BLaER1 treated with 17β-estradiol and CSF1 and Interleukin-3, amounts not matched to agents 10 nM and 100 nM (cell line): ENCODE data around the gene PCDHA2.
"Not testable (repeated sequence)": the region's sequence is repeated elsewhere in the genome, so short reads cannot be mapped to it uniquely, and the experiment has no call there.

Experiments used
- H3K27ac ChIP-seq, 11 experiments: shearing (Covaris generic); formaldehyde crosslinking; 2 replicates each; pipeline ENCODE4 v1.8.1; 2022
- H3K27me3 ChIP-seq, 11 experiments: shearing (Covaris generic); formaldehyde crosslinking; 2 replicates each; pipeline ENCODE4 v1.8.1; 2022
- H3K36me3 ChIP-seq, 11 experiments: shearing (Covaris generic); formaldehyde crosslinking; 2 replicates each; pipeline ENCODE4 v1.8.1; 2022
- H3K4me1 ChIP-seq, 10 experiments: shearing (Covaris generic); formaldehyde crosslinking; 2 replicates each; pipeline ENCODE4 v1.8.1; 2022
- H3K4me2 ChIP-seq, 11 experiments: shearing (Covaris generic); formaldehyde crosslinking; 2 replicates each; pipeline ENCODE4 v1.8.1; 2022
- H3K4me3 ChIP-seq, 10 experiments: shearing (Covaris generic); formaldehyde crosslinking; 2 replicates each; pipeline ENCODE4 v1.8.1; 2022
- H3K9ac ChIP-seq, 11 experiments: shearing (Covaris generic); formaldehyde crosslinking; 2 replicates each; pipeline ENCODE4 v1.8.1; 2022
- H3K9me3 ChIP-seq, 11 experiments: shearing (Covaris generic); formaldehyde crosslinking; replicated peaks in 1 of 11; 2 replicates each; pipeline ENCODE4 v1.8.1; 2022
- H4K20me1 ChIP-seq, 11 experiments: shearing (Covaris generic); formaldehyde crosslinking; 2 replicates each; pipeline ENCODE4 v1.8.1; 2022
- Cebpa-rat ChIP-seq, 11 experiments: shearing (Covaris generic); IDR thresholded peaks; 2 replicates each; pipeline ENCODE4 v1.8.1; 2022

Gene PCDHA2

GRCh38 chr5:140794595-140795258 is at the start of gene PCDHA2:
Gene PCDHA2, plus strand, starts transcription at chr5:140794852.
- no peaks in the 10 kb centered on the region for H3K27me3 ChIP-seq
- no peak for TF ChIP-seq Cebpa-rat (IDR thresholded peaks at IDR 0.05)
- H3K9ac ChIP-seq = no peak within 1 kb of the TSS
- peaks cover 63 to 100% (median 82%) of the 10 kb centered on the region in 11 experiments for H3K9me3 ChIP-seq
- H3K36me3 ChIP-seq = no peaks in the 10 kb centered on the region
- no peak within 1 kb of the TSS for H3K4me2 ChIP-seq
- 0 out of 20 replicates have a peak, but pooled peaks cover 0 to 4% (median 0%) of the 10 kb centered on the region in 10 experiments for H3K4me1 ChIP-seq
- H3K4me3 ChIP-seq = no peak within 1 kb of the TSS
- H4K20me1 ChIP-seq = no peaks in the 10 kb centered on the region
- no peak within 1 kb of the TSS for H3K27ac ChIP-seq

- TF ChIP-seq Cebpa-rat (IDR thresholded peaks at IDR 0.05) = no peak
- Histone ChIP-seq H3K4me2 (no peak overlapping the region), H3K27me3 (no peaks in the 10 kb centered on the region), H3K36me3 (peaks cover 0 to 4% (median 0%) of the 10 kb centered on the region in 11 experiments; a peak in 1 of 22 replicates), H3K9ac (no peak overlapping the region), H4K20me1 (no peaks in the 10 kb centered on the region), H3K4me3 (no peak overlapping the region), H3K4me1 (no peaks in the 10 kb centered on the region), H3K27ac (no peak overlapping the region), H3K9me3 (peaks cover 96 to 100% (median 98%) of the 10 kb centered on the region in 11 experiments)
Observed at GRCh38 chr5:140753561-140753960, 41.1 kb upstream of the PCDHA2 start.

DNA sequence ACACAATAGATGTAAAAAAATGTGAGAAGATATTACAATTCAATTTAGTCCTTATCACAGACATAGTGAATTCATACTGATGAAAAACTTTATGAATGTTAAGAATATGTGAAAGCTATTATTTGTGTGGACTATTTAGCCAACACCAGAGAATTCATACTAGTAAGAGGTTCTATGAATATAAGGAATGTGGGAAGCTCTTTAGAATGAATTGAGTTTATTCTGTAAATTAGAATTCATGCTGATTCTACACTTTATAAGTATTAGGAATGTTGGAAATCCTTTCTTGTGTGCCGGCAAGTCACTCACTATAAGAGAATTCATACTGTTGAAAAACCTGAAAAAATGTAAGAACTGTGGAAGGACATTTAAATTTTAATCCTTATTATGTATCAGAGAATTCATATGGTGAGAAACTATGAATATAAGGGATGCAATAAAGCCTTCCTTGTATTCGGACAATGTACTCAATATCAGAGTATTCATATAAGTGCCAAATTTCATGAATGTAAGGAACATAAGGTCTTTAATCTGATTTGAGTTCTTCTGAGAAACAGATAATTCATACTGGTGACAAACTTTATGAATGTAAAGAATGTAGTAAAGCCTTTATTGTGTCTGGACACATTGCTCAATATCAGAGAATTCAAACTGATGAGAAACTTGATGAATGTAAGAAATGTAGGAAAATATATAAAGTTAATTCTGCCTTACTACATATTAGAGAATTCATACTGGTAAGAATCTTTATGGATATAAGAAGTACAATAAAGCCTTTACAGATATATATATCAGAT is 30.3 kb upstream of the PCDHA2 start:
- no peak for TF ChIP-seq Cebpa-rat (IDR thresholded peaks at IDR 0.05)
- peaks cover 96 to 99% (median 98%) of the 10 kb centered on the region in 11 experiments for H3K9me3 ChIP-seq

GRCh38 chr5:140767444-140767843 is 27.2 kb upstream of the PCDHA2 start:
- H3K4me1 ChIP-seq = no peaks in the 10 kb centered on the region
- no peaks in the 10 kb centered on the region for H4K20me1 ChIP-seq
- no peaks in the 10 kb centered on the region for H3K36me3 ChIP-seq
- no peak overlapping the region for H3K27ac ChIP-seq
- TF ChIP-seq Cebpa-rat (IDR thresholded peaks at IDR 0.05) = no peak
- H3K27me3 ChIP-seq = no peaks in the 10 kb centered on the region
- H3K4me3 ChIP-seq = peak overlapping the region in 1 of 10 experiments; percentile 22; a peak in 1 of 20 replicates
- H3K4me2 ChIP-seq = no peak overlapping the region
- peaks cover 97 to 100% (median 100%) of the 10 kb centered on the region in 11 experiments for H3K9me3 ChIP-seq
- H3K9ac ChIP-seq = no peak overlapping the region

More for the DNA sequence above, 30.3 kb upstream of the PCDHA2 start:
- H3K4me1 ChIP-seq = no peaks in the 10 kb centered on the region
- no peak overlapping the region for H3K4me3 ChIP-seq
- H3K27me3 ChIP-seq = no peaks in the 10 kb centered on the region
- H4K20me1 ChIP-seq = no peaks in the 10 kb centered on the region
- H3K4me2 ChIP-seq = no peak overlapping the region
- H3K36me3 ChIP-seq = no peaks in the 10 kb centered on the region; a peak in 1 of 22 replicates
- H3K9ac ChIP-seq = no peak overlapping the region
- H3K27ac ChIP-seq = no peak overlapping the region

DNA sequence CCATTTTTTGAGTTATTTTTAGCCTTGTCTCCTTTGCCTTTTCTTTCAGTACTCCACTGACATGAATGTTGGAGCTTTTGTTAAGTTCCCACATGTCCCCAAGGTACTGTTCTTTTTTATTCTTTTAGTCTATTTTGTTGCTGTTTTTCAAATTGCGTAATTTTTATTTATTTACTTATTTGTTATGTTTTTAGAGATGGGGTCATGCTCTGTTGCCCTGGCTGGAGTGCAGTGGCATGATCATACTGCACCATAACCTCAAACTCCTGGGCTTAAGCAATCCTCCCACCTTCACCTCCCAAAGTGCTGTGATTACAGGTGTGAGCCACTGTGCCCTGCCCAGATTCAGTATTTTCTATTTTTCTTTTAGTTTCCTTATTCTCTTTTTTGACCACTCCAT is 14.1 kb upstream of the PCDHA2 start:
- no peaks in the 10 kb centered on the region for H4K20me1 ChIP-seq
- no peak overlapping the region for H3K9ac ChIP-seq
- no peak overlapping the region for H3K4me3 ChIP-seq
- H3K9me3 ChIP-seq = peaks cover 91 to 100% (median 93%) of the 10 kb centered on the region in 11 experiments
- no peak overlapping the region for H3K4me2 ChIP-seq
- no peaks in the 10 kb centered on the region; a peak in 1 of 22 replicates for H3K36me3 ChIP-seq
- no peak overlapping the region for H3K27ac ChIP-seq
- TF ChIP-seq Cebpa-rat (IDR thresholded peaks at IDR 0.05) = peak in 4 of 11 experiments; percentile 25 to 68 (median 40); a peak in 5 of 22 replicates
- no peaks in the 10 kb centered on the region for H3K4me1 ChIP-seq
- H3K27me3 ChIP-seq = no peaks in the 10 kb centered on the region

DNA sequence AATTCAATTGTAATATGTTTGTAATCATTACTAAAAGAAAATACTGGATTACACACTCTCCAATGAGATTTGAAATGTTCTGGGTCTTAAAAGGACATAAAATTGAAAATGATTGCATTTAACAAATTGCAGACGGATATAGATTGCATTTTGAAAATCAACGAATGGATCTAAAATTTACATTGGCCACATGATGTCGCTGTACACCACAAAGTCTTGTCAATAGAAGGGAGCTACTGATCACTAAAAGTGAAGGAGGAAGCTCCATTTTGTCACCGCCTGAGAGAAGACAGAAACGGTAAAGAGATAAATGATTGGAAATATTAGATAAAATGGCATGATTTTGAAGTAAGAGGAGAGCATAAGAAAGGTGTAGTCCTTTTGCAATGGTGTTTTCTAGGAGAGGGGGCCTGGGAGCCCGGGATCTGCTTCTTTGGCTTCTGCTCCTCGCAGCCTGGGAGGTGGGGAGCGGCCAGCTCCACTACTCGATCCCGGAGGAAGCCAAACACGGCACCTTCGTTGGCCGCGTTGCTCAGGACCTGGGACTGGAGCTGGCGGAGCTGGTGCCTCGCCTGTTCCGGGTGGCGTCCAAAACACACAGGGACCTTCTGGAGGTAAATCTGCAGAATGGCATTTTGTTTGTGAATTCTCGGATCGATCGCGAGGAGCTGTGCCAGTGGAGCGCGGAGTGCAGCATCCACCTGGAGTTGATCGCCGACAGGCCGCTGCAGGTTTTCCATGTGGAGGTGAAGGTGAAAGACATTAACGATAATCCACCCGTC is 8.6 kb upstream of the PCDHA2 start, which contains the start of gene PCDHA1:
TSS of gene PCDHA1 (plus strand) at position 236 of the 782 bp plus-strand sequence.
- H3K4me2 ChIP-seq = no peak within 1 kb of the TSS
- TF ChIP-seq Cebpa-rat (IDR thresholded peaks at IDR 0.05) = no peak
- 0 out of 20 replicates have a peak, but pooled peaks cover 0 to 2% (median 0%) of the 10 kb centered on the region in 10 experiments for H3K4me1 ChIP-seq
- H3K27me3 ChIP-seq = no peaks in the 10 kb centered on the region
- H3K27ac ChIP-seq = no peak within 1 kb of the TSS
- peak within 1 kb of the TSS in 2 of 10 experiments; percentile 3 to 19; a peak in 2 of 20 replicates for H3K4me3 ChIP-seq
- H3K9ac ChIP-seq = no peak within 1 kb of the TSS
- peaks cover 82 to 99% (median 91%) of the 10 kb centered on the region in 11 experiments for H3K9me3 ChIP-seq
- no peaks in the 10 kb centered on the region; a peak in 1 of 22 replicates for H3K36me3 ChIP-seq
- H4K20me1 ChIP-seq = no peaks in the 10 kb centered on the region

GRCh38 chr5:140787422-140787821 is 7.2 kb upstream of the PCDHA2 start:
- not testable (repeated sequence) for H4K20me1 ChIP-seq, H3K27ac ChIP-seq, H3K4me3 ChIP-seq, H3K36me3 ChIP-seq, H3K9ac ChIP-seq, H3K4me2 ChIP-seq, H3K4me1 ChIP-seq, H3K27me3 ChIP-seq
- H3K9me3 ChIP-seq = peaks cover 81 to 98% (median 91%) of the 10 kb centered on the region in 11 experiments

DNA sequence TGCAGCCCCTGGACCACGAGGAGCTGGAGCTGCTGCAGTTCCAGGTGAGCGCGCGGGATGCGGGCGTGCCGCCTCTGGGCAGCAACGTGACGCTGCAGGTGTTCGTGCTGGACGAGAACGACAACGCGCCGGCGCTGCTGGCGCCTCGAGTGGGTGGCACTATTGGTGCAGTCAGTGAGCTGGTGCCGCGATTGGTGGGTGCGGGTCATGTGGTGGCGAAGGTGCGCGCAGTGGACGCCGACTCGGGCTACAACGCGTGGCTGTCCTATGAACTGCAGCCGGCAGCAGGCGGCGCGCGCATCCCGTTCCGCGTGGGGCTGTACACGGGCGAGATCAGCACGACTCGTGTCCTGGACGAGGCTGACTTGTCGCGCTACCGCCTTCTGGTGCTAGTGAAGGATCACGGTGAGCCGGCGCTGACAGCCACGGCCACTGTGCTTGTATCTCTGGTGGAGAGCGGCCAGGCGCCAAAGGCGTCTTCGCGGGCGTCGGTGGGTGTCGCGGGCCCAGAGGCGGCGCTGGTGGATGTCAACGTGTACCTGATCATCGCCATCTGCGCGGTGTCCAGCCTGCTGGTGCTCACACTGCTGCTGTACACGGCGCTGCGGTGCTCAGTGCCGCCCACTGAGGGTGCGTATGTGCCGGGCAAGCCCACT is 6.7 kb upstream of the PCDHA2 start:
- H3K27me3 ChIP-seq, H3K36me3 ChIP-seq, H3K9ac ChIP-seq, H3K4me3 ChIP-seq, H4K20me1 ChIP-seq, H3K27ac ChIP-seq, H3K4me1 ChIP-seq, H3K4me2 ChIP-seq: not testable (repeated sequence)
- peaks cover 81 to 98% (median 91%) of the 10 kb centered on the region in 11 experiments for H3K9me3 ChIP-seq
